Ishikawa (cell line): ENCODE data around the gene CELF2.

Source experiments
- CEBPB ChIP-seq: IDR thresholded peaks from 2 replicates; pipeline ENCODE4 v1.6.1; 2012
- EP300 ChIP-seq: IDR thresholded peaks from 2 replicates; pipeline ENCODE4 v1.6.1; 2012; ENCODE audit warnings: borderline replicate concordance
- TCF12 ChIP-seq: IDR thresholded peaks from 2 replicates; pipeline ENCODE4 v1.6.1; 2012; ENCODE audit warnings: low read depth
- ZBTB7A ChIP-seq: IDR thresholded peaks from 2 replicates; pipeline ENCODE4 v1.6.1; 2012; ENCODE audit warnings: low read depth

- TF ChIP-seq ZBTB7A = no peak
- no peak for TF ChIP-seq EP300
- TF ChIP-seq TCF12 = no peak
- no peak for TF ChIP-seq CEBPB
Observed at GRCh38 chr10:11168423-11169090, 150.9 kb downstream of the CELF2 start.
